Measurements from ENCODE around the gene PPARA.

PPARA gene

DNA sequence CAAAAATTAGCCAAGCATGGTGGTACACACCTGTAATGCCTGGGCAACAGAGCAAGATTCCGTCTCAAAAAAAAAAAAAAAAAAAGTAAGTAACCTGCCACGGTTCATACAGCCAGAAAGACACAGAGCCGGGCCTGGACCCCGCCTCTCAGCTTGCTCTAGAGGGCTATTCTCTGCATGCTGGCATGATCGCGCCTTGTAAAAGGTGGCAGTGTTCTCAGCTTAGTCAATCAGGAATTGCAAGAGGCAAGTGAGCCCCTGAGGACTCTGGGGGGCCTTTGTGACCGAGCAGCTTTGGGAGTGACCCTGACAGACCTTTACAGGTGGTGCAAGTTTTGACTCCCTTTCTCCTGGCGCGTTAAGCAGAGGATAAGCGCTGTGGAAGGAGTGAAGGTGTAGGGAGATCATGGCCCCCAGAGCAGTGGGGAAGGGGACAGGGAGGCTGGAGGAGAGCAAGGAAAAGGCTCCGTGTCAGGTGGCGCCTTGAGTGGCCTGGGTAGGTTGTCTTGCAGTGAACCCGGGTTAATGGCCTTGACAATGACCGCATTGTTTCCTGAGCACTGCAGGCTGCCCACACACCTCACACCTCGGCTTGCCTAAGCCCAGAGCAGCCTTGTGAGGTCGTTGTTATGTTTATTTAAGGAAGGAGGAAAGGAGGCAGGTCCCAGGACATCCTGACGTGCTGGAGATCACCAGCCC is 50.9 kb downstream of the PPARA start:
- H3K4me3 ChIP-seq (ENCODE audit: low read depth, low read length): no peak overlapping the region
- TF ChIP-seq, protein P1, sequence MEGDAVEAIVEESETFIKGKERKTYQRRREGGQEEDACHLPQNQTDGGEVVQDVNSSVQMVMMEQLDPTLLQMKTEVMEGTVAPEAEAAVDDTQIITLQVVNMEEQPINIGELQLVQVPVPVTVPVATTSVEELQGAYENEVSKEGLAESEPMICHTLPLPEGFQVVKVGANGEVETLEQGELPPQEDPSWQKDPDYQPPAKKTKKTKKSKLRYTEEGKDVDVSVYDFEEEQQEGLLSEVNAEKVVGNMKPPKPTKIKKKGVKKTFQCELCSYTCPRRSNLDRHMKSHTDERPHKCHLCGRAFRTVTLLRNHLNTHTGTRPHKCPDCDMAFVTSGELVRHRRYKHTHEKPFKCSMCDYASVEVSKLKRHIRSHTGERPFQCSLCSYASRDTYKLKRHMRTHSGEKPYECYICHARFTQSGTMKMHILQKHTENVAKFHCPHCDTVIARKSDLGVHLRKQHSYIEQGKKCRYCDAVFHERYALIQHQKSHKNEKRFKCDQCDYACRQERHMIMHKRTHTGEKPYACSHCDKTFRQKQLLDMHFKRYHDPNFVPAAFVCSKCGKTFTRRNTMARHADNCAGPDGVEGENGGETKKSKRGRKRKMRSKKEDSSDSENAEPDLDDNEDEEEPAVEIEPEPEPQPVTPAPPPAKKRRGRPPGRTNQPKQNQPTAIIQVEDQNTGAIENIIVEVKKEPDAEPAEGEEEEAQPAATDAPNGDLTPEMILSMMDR (IDR thresholded peaks at IDR 0.05; ENCODE audit: borderline replicate concordance, insufficient read depth, low read depth, low read length): no peak

DNA sequence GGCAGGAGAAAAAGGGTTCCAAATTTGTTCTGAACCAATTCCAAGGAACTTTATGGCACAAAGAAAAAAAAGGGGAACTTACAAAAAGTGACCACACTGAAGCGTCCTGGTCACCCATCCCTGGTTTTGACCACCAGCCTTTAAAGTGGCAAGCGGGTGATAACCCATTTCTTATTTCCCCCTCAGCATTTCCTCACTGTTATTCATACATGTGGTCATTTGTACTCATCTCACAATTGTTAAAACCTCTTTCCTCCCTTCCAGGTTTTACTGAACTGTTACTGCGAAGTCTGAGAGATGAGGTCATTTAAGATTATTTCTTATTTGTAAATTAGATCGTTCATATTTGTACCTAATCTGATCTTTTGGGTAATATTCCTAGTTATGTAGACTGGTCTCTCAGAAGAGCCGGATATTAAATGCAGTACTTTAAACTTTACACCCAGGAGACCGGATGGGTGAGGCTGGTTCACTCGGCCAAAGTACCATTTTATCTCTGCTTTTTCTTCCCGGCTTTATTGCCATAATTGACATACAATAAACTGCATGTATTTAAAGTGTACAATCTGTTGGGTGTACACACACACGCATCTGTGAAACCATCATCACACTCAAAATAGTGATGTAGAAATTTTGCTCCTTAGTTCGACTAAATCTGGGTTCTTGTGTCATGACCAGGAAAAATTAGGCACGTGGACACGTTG is 52.7 kb downstream of the PPARA start:
- TF ChIP-seq, protein P1 (IDR thresholded peaks at IDR 0.05; ENCODE audit: borderline replicate concordance, insufficient read depth, low read depth, low read length): no peak
- H3K4me3 ChIP-seq (ENCODE audit: low read depth, low read length): no peak overlapping the region

DNA sequence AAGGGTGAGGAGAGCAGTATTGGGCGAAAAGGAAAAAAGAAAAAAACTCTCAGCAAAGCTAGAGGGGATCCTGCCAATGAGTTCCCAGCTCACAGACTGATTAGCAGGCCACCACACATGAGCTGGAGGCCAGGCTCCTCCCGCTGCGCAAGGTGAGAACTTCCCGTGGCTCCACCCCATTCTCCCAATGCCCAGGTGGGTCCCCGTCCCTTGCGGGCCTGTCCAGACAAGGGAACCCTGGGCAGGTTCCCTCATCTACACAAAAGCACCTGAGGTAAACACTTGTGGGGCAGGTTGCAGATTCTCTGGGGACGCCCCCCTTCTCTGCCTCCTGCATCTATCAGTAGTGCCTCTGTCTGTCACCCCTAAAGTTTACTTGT is 53.3 kb downstream of the PPARA start:
- TF ChIP-seq, protein P1 (IDR thresholded peaks at IDR 0.05; ENCODE audit: borderline replicate concordance, insufficient read depth, low read depth, low read length): no peak
- no peak overlapping the region for H3K4me3 ChIP-seq (ENCODE audit: low read depth, low read length)

DNA sequence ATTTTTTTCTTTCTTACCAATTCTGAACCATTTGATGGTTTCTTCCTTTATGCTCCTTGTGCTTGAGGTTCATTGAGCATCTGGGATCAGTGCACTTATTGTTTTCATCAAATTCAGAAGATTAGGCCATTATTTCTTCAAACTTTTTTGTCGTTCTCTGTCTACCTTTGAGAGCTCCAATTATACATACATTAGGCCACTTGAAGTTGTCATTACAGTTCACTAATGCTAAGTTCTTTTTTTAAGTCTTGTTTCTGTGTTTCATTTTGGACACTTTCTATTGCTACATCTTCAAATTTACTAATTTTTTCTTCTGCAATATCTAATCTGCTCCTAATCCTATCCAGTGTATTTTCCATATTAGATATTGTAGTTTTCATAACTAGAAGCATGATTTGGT is 58.9 kb downstream of the PPARA start:
- TF ChIP-seq, protein P1 (IDR thresholded peaks at IDR 0.05; ENCODE audit: borderline replicate concordance, insufficient read depth, low read depth, low read length): no peak
- no peak overlapping the region for H3K4me3 ChIP-seq (ENCODE audit: low read depth, low read length)

DNA sequence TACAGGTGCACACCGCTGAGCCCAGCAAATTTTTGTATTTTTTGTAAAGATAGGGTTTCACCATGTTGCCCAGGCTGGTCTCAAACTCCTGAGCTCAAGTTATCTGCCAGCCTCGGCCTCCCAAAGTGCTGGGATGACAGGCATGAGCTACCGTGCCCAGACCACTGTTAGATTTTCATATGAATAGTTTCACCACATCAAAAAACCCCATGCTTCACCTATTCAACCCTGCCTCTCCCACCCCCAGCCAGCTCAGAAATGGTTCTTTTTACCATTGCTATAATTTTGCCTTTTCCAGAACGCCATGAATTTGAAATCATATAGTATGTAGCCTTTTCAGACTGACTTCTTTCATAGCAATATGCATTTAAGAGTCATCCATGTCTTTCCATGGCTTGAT is 61.9 kb downstream of the PPARA start:
- TF ChIP-seq, protein P1 (IDR thresholded peaks at IDR 0.05; ENCODE audit: borderline replicate concordance, insufficient read depth, low read depth, low read length): no peak
- no peak overlapping the region for H3K4me3 ChIP-seq (ENCODE audit: low read depth, low read length)

DNA sequence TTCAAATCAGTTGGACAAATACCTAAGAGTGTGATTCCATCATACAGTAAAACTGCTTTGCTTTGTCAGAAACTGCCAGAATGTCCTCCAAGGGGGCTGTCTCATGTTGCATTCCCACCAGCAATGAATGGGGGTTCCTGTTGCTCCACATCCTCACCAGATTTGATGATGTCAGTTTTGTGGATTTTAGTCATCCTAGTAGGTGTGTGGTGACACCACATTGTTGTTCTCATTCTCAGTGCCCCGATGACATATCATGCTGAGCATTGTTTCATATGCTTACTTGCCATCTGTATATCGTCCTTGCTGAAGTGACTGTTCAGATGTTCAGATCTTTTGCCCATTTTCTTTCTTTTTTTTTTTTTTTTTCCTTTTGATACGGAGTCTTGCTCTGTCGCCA is 62.7 kb downstream of the PPARA start:
- TF ChIP-seq, protein P1 (IDR thresholded peaks at IDR 0.05; ENCODE audit: borderline replicate concordance, insufficient read depth, low read depth, low read length): no peak
- no peak overlapping the region for H3K4me3 ChIP-seq (ENCODE audit: low read depth, low read length)

DNA sequence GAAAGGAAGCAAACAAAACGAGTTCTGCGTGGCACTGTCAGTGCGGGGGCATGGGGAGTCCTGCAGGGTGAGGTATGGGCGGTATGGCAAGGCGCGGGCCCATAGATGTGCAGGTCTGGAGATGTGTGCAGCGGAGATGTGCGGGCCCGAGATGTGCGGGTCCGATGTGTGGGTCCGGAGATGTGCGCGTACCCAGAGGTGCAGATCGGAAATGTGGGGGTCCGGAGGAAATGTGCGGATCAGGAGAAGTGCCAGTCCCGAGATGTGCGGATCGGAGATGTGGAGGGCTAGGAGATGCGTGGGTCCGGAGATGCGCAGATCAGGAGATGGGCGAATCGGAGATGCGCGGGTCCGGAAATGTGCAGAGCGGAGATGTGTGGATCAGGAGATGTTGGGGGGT is 63.8 kb downstream of the PPARA start:
- no peak overlapping the region for H3K4me3 ChIP-seq (ENCODE audit: low read depth, low read length)
- TF ChIP-seq, protein P1 (IDR thresholded peaks at IDR 0.05; ENCODE audit: borderline replicate concordance, insufficient read depth, low read depth, low read length): no peak
